Measurements from ENCODE around the gene CD6.
"Not testable (repeated sequence)": the region's sequence is repeated elsewhere in the genome, so short reads cannot be mapped to it uniquely, and the experiment has no call there.

CD6 gene

DNA sequence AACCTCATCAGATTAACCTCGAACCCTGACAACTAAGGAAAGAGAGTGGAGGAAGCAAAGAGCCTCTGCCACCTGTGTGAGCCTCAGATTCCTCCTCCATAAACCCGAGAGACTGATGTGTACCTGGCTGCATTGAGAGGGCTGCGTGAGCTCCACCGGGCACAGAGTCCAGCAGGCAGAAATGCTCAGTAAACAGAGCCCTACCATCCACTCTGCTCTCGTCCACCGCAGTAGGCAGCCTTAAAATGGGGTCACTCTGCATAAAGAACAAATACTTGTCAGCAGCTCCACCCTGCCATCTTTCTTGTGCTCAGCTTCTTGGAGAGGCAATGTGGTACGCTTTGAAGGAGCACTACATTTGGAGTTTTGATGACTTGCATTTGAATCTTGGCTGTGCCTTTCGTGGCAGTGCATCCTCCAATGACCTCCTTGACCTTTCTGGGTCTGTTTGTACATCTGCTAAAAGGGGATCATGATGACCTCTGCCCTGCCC, 87.8 kb downstream of the CD6 start:
- DNase-seq: no peak

DNA sequence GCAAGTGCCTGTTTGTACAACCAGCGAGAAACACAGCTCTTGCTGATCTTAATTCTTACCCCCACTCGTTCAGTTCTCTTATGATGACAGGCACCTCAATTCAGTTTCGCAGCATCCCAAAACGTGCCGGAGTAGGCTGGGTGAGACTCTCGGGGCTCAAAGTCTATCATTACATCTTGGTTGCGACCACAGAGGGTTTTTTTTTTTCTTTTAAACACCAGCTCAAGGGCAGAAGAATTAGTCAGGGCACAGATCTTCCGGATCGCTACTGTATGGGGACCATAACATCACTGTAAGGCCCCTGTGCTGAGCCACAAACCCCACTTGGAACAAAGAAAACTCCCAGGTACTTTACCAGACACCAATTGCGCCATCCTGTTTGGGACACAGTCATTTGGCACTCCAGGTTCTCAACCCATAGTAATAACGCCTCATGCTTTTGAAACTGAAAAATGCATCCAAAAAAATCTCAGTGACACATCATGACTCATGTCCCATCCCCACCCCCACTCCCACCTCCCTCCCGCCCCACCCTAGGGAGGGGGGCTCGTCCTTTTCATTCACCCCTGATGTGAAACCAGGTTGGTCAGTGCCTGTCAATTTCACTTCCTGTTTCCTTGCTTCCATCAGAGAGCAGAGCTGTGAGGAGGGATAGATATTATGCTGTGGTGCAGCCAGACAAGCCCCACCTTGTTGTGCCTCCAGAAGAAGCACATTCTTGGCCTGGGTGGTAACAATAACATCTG, 89.8 kb downstream of the CD6 start:
- DNase-seq: no peak

DNA sequence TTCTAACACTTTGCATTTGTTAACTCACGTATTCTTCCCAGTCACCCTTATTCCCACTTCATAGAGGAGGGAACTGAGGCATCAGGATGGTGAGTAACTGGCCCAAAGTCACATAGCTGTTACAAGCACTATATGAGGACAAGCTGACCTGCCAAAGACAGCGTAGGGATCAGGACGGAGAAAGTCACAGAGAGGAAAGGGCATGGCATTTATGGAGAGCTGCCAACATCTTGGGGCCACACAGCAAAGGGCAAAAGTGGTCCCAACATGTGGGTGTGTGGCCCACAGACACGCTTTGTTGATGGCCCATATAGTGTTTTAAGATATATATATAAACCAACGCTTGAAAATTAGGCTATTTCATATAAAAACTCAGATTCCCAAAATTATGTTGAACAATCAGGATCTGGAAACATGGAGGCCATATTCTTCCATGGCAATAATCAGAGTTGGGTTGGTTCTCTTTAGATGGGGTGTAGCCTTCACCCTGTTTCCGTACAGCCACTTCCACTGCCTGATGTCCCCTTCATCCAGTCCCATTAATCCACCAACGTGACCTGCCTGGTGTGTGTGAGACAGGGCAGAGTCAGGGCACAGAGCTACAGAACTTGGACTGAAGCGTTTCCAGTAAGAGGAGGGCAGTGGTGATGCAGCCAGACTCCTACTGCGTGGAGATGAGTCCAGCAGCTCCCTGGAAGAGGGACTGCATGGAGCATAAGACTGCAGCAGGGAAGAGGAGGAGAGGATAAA, 90.9 kb downstream of the CD6 start:
- no peak for DNase-seq

DNA sequence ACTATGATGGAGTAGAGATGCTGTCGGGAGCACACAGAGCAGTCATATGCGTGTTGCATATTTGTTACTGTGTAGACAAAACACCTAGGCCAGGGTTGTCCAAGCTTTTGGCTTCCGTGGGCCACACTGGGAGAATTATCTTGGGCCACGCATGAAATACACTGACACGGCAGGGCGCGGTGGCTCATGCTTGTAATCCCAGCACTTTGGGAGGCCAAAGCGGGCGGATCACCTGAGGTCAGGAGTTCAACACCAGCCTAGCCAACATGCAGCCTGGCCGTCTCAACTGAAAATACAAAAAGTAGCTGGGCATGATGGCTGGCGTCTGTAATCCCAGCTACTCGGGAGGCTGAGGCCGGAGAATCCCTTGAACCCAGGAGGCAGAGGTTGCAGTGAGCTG, 93.8 kb downstream of the CD6 start:
- DNase-seq: not testable (repeated sequence)

DNA sequence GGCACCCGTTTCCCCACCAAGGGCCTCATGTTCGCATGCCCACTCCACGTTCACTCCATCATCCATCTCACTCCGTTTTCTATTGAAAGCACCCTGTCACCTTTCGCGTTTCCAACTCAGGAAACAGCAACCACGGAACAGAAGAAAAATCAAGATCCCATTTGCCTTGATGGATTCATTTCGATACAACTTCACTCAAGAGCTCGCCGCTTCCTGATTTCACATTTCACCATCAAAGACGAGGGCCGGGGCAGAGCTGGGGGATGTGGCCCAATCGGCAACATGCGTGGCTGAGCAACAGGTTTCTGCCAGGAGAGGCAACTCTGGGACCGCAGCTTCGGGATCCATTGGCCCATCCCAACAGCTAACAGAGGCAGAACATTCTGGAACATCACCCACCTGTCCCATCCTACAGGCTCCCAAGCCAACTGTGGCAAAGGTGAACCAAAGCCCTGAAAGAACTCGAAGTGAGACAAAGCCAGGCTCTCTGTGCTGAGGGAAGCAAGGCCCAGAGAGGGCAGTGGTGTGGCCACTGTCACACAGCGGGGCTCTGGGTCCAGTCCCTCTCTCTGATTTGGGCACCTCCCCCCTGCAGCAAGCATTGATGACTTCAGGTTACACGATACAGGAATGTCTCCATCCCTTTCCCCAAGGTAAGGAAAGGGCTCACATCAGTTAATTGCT, 94.6 kb downstream of the CD6 start:
- no peak for DNase-seq

DNA sequence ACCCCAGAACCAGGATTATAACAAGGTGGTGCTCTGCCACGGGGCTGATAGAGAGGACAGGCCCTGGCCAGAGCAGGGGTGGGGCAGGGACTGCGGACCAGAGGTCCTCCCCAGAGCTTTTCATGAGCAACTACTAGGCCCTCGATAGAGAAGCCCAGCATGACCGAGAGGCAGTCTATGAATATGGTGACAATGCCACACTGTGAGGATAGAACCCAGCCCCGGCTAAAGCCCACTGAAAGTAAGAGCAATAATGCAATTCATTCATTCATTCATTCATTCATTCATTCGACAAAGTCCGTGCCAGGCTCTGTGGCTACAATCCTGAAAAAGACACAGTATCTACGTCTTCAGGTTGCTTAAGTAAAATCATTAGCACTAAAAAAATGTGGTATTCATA, 95.2 kb downstream of the CD6 start:
- DNase-seq: no peak

DNA sequence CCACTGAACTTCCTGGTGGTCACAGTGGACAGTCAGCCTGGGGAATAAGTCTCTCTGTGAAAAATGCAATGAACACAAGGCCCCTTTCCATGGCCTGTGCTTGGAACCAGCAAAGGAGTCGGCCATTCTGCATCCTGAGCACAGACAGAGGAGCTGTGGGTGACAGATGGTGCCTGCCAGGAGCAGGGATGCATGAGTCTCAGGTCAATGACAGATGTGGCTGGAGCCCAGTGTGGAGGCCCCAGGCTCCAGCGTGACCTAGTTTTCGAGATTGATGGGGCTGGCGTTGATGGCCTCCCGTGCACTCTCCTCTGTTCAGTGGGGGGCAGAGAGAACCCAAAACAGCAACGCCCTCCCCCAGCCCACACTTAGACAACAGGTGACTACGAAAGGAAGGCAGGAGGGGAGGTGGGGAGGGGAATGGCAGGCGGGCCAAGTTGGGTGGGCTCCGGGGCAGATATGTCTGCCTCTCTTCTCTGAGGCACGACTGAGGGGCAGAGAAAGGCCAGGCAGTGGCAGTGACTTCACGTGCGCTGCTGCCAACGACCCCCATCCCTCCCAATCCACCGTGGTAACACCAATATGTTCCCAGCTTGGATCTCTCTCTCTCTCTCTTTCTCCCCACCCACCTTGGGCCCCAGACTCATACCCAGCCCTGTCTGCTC, 96.4 kb downstream of the CD6 start:
- no peak for DNase-seq

DNA sequence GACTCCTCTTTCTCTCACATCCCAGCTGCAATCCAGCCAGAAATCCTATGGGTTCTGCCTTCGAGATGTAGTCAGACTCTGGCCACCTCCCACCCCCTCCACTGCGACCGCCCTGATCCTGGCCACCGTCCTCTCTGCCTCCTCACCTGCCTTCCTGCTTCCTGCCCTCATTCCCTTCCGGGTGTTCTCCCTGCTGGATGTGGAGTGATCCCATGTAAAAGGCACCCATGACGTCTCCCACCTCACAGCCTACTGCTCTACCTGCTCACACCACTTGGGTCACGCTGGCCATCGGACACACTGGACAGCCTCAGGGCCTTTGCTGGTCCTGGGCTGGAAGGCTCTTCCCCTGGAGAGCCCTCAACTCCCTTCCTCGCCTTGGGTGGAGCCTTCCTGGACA, 97.1 kb downstream of the CD6 start:
- no peak for DNase-seq

DNA sequence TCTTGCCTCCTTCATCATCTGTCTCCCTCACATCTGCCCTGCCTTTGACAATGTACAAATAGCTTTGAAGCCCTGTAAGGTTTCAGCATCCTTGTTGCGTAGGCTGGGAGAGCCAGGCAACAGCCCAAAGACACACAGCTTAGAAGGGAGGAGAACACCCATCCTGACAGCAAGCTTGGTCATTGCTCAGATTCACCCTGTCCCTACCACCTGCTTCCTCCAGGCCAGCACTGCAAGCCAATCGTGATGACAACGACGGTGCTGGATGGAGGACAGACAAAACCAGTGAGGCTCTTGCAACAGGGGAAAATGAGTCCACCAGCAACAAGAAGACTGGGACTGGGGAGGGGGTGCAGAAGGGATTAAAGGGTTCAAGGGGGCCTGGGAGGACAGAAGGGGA, 97.9 kb downstream of the CD6 start:
- no peak for DNase-seq

All from NCI-H345 (cell line).